Transverse colon (tissue), 4 donors: ENCODE results near the gene TNFSF10.

Source experiments
- CTCF ChIP-seq, 5 experiments: fragments of 200-600 bp in 3 of 5; fragments of 450-650 bp in 2 of 5; sonication (generic) in 3 of 5; IDR thresholded peaks; 1 replicate in 2 of 5; 2 replicates in 3 of 5; pipeline ENCODE4 v1.5.1; 2016 to 2017; ENCODE audit warnings: antibody characterized with exemption in 5 of 5, inconsistent platforms in 3 of 5, mild to moderate bottlenecking in 2 of 5, moderate library complexity in 1 of 5
- POLR2AphosphoS5 ChIP-seq, 3 donors: sonication (generic); formaldehyde crosslinking; IDR thresholded peaks; one replicate each; pipeline ENCODE4 v1.6.1; 2016; ENCODE audit warnings: antibody characterized with exemption in 3 of 3

- TF ChIP-seq CTCF (IDR thresholded peaks at IDR 0.05), result no peak
- no peak for TF ChIP-seq POLR2AphosphoS5 (IDR thresholded peaks at IDR 0.05)
Observed at GRCh38 chr3:172550347-172550943, 27.2 kb upstream of the TNFSF10 start.
